H9 (cell line): ENCODE results near the gene NAPA. TPM values are rescaled to one million over a fixed set of nuclear protein-coding genes. Genes with fewer than 3 reads are reported as not detected.

ENCODE experiments used
- DNase-seq: peaks from one replicate; pipeline ENCODE4 v3.0.0-alpha.2; 2017
- H2AFZ ChIP-seq: one replicate; pipeline ENCODE4 v1.6.1; 2013; ENCODE audit warnings: mild to moderate bottlenecking, low read length, control low read depth, moderate library complexity
- H2AK5ac ChIP-seq: 2 replicates; pipeline ENCODE4 v1.6.1; 2013; ENCODE audit warnings: low read length, control low read depth, mixed read lengths; ENCODE audit not compliant: insufficient read length
- H2BK120ac ChIP-seq: one replicate; pipeline ENCODE4 v1.6.1; 2013; ENCODE audit warnings: low read depth, mild to moderate bottlenecking, low read length, control low read depth, inconsistent platforms; ENCODE audit not compliant: poor library complexity, severe bottlenecking
- H2BK12ac ChIP-seq: 2 replicates; pipeline ENCODE4 v1.6.1; 2013; ENCODE audit warnings: low read length, control low read depth, mixed read lengths, low read depth; ENCODE audit not compliant: insufficient read length
- H2BK15ac ChIP-seq: 2 replicates; pipeline ENCODE4 v1.6.1; 2013; ENCODE audit warnings: low read depth, low read length, control low read depth
- H2BK20ac ChIP-seq: one replicate; pipeline ENCODE4 v1.6.1; 2013; ENCODE audit warnings: low read depth, mild to moderate bottlenecking, low read length, control low read depth, inconsistent platforms; ENCODE audit not compliant: poor library complexity, severe bottlenecking
- H2BK5ac ChIP-seq: 2 replicates; pipeline ENCODE4 v1.6.1; 2013; ENCODE audit warnings: low read length, control low read depth, mixed read lengths; ENCODE audit not compliant: insufficient read length
- H3K14ac ChIP-seq: 2 replicates; pipeline ENCODE4 v1.6.1; 2013; ENCODE audit warnings: low read length, control low read depth; ENCODE audit not compliant: insufficient read depth
- H3K18ac ChIP-seq: 2 replicates; pipeline ENCODE4 v1.6.1; 2013; ENCODE audit warnings: low read depth, mild to moderate bottlenecking, mixed read lengths, low read length, control low read depth; ENCODE audit not compliant: insufficient read length
- H3K23ac ChIP-seq: 2 replicates; pipeline ENCODE4 v1.6.1; 2013; ENCODE audit warnings: low read length, control low read depth, mixed read lengths, low read depth; ENCODE audit not compliant: insufficient read length
- H3K23me2 ChIP-seq: 2 replicates; pipeline ENCODE4 v1.6.1; 2013; ENCODE audit warnings: low read depth, mild to moderate bottlenecking, mixed read lengths, low read length, control low read depth; ENCODE audit not compliant: insufficient read length, poor library complexity, severe bottlenecking
- H3K27ac ChIP-seq: 2 replicates; pipeline ENCODE4 v1.5.1; 2013; ENCODE audit warnings: low read length, control low read depth, mixed read lengths, low read depth; ENCODE audit not compliant: insufficient read length
- H3K27me3 ChIP-seq: 2 replicates; pipeline ENCODE4 v1.6.1; 2013; ENCODE audit warnings: low read length, control low read depth, inconsistent platforms; ENCODE audit not compliant: insufficient read depth
- H3K4ac ChIP-seq: 2 replicates; pipeline ENCODE4 v1.6.1; 2013; ENCODE audit warnings: low read depth, mild to moderate bottlenecking, control low read depth, inconsistent platforms, low read length, moderate library complexity
- H3K4me1 ChIP-seq: 2 replicates; pipeline ENCODE4 v1.6.1; 2013; ENCODE audit warnings: low read length, control low read depth, inconsistent platforms; ENCODE audit not compliant: insufficient read depth
- H3K4me2 ChIP-seq: 2 replicates; pipeline ENCODE4 v1.6.1; 2013; ENCODE audit warnings: low read length, control low read depth, mixed read lengths; ENCODE audit not compliant: insufficient read length, insufficient read depth
- H3K56ac ChIP-seq: 2 replicates; pipeline ENCODE4 v1.6.1; 2013; ENCODE audit warnings: low read depth, mild to moderate bottlenecking, mixed read lengths, low read length, control low read depth; ENCODE audit not compliant: insufficient read length
- H3K79me1 ChIP-seq: 2 replicates; pipeline ENCODE4 v1.6.1; 2013; ENCODE audit warnings: low read depth, mild to moderate bottlenecking, moderate library complexity, low read length, control low read depth, inconsistent platforms; ENCODE audit not compliant: insufficient read depth, poor library complexity, severe bottlenecking
- H3K79me2 ChIP-seq: 2 replicates; pipeline ENCODE4 v1.6.1; 2013; ENCODE audit warnings: low read length, control low read depth, inconsistent platforms; ENCODE audit not compliant: insufficient read depth
- H3K9ac ChIP-seq: 2 replicates; pipeline ENCODE4 v1.6.1; 2013; ENCODE audit warnings: low read length, control low read depth, mixed read lengths; ENCODE audit not compliant: insufficient read length; ENCODE audit errors: extremely low read depth
- H3K9me3 ChIP-seq: one replicate; pipeline ENCODE4 v1.6.1; 2013; ENCODE audit warnings: low read depth, low read length, inconsistent platforms; ENCODE audit not compliant: control insufficient read depth
- H3T11ph ChIP-seq: one replicate; pipeline ENCODE4 v1.6.1; 2013; ENCODE audit warnings: mild to moderate bottlenecking, low read length, control low read depth, inconsistent platforms
- H4K20me1 ChIP-seq: one replicate; pipeline ENCODE4 v1.6.1; 2013; ENCODE audit not compliant: control insufficient read depth, insufficient read length, insufficient read depth
- H4K5ac ChIP-seq: 2 replicates; pipeline ENCODE4 v1.6.1; 2013; ENCODE audit warnings: low read depth, mild to moderate bottlenecking, mixed read lengths, low read length, control low read depth; ENCODE audit not compliant: insufficient read length
- H4K8ac ChIP-seq: replicated peaks from 2 replicates; pipeline ENCODE4 v1.6.1; 2013; ENCODE audit warnings: low read length, control low read depth, mixed read lengths, low read depth; ENCODE audit not compliant: insufficient read length
- H4K91ac ChIP-seq: 2 replicates; pipeline ENCODE4 v1.6.1; 2013; ENCODE audit warnings: low read depth, mild to moderate bottlenecking, moderate library complexity, mixed read lengths, low read length, control low read depth; ENCODE audit not compliant: insufficient read length
- H3K27ac Mint-ChIP-seq, 3 experiments: 2 replicates in 2 of 3; 3 replicates in 1 of 3; pipeline ENCODE4 v1.8.0; 2020 to 2021; ENCODE audit warnings: mixed read lengths in 3 of 3, mild to moderate bottlenecking in 1 of 3, moderate library complexity in 1 of 3
- H3K27me3 Mint-ChIP-seq: 2 replicates; pipeline ENCODE4 v1.8.0; 2021; ENCODE audit warnings: low read depth, mild to moderate bottlenecking, moderate library complexity, mixed read lengths
- H3K36me3 Mint-ChIP-seq, 3 experiments: 2 replicates in 2 of 3; 3 replicates in 1 of 3; pipeline ENCODE4 v1.8.0; 2020 to 2021; ENCODE audit warnings: low read depth in 3 of 3, mixed read lengths in 3 of 3; ENCODE audit not compliant: insufficient read depth in 1 of 3
- H3K4me1 Mint-ChIP-seq, 2 experiments: 2 replicates each; pipeline ENCODE4 v1.8.0; 2020; ENCODE audit warnings: mixed read lengths in 2 of 2
- H3K4me3 Mint-ChIP-seq, 2 experiments: 2 replicates in 1 of 2; 3 replicates in 1 of 2; pipeline ENCODE4 v1.8.0; 2020 to 2021; ENCODE audit warnings: mild to moderate bottlenecking in 2 of 2, mixed read lengths in 2 of 2, moderate library complexity in 1 of 2
- H3K9me3 Mint-ChIP-seq, 2 experiments: 2 replicates in 1 of 2; 3 replicates in 1 of 2; pipeline ENCODE4 v1.8.0; 2020; ENCODE audit warnings: mild to moderate bottlenecking in 2 of 2, mixed read lengths in 2 of 2, moderate library complexity in 1 of 2
- CTCF ChIP-seq: fragments of 200-600 bp; sonication (generic); conservative IDR thresholded peaks from 3 replicates; pipeline ENCODE4 v1.8.0; 2021; ENCODE audit warnings: antibody characterized with exemption, mild to moderate bottlenecking
- WGBS: extraction: QIAGEN DNeasy Blood & Tissue Kit; methylation state at CpG from one replicate; pipeline ENCODE4 v1.1.7; 2013; ENCODE audit warnings: missing lambda C conversion rate, low lambda C conversion rate, mixed read lengths; ENCODE audit not compliant: insufficient read length; ENCODE audit errors: extremely low coverage; 5-methylcytosine and 5-hydroxymethylcytosine counted together
- total RNA-seq: library from RNA; stranded (reverse); gene quantifications from 2 replicates; pipeline ENCODE4 v1.2.1, GENCODE V29; 2021

NAPA gene
- total RNA-seq, 1 experiment from 2014 or later, result 62.8 TPM

- Histone ChIP-seq H3T11ph (no peak overlapping the region), H2BK20ac (no peak overlapping the region), H2BK5ac (no peak overlapping the region), H4K91ac (no peak overlapping the region), H3K9ac (no peak overlapping the region), H3K18ac (no peak overlapping the region), H3K79me1 (no peaks in the 10 kb centered on the region), H3K14ac (no peak overlapping the region), H4K5ac (no peak overlapping the region), H3K27me3 (no peaks in the 10 kb centered on the region), H3K4ac (no peak overlapping the region), H4K8ac (no peak overlapping the region), H2BK120ac (no peak overlapping the region), H3K4me2 (no peak overlapping the region), H2BK12ac (no peak overlapping the region), H3K23ac (no peak overlapping the region), H3K23me2 (no peaks in the 10 kb centered on the region), H3K27ac (no peak overlapping the region), H3K79me2 (no peaks in the 10 kb centered on the region), H2AK5ac (no peak overlapping the region), H3K56ac (no peak overlapping the region), H4K20me1 (no peaks in the 10 kb centered on the region), H3K4me1 (no peaks in the 10 kb centered on the region), H3K9me3 (no peaks in the 10 kb centered on the region), H2BK15ac (no peak overlapping the region), H2AFZ (no peak overlapping the region)
- H3K27ac Mint-ChIP-seq, result no peak overlapping the region; a peak in 1 of 7 replicates
- peaks cover 0 to 13% of the 10 kb centered on the region in 2 experiments; a peak in 2 of 4 replicates for H3K4me1 Mint-ChIP-seq
- no peaks in the 10 kb centered on the region for H3K27me3 Mint-ChIP-seq
- H3K9me3 Mint-ChIP-seq, result no peaks in the 10 kb centered on the region
- no peak for DNase-seq
- peaks cover 7 to 23% (median 13%) of the 10 kb centered on the region in 3 experiments; a peak in 6 of 7 replicates for H3K36me3 Mint-ChIP-seq
- no peak overlapping the region for H3K4me3 Mint-ChIP-seq
- TF ChIP-seq CTCF, result no peak
- WGBS, result no CpG with 5 or more reads among the region's 3 CpGs
Measured at GRCh38 chr19:47490847-47491246, 24.0 kb downstream of the NAPA start.
